Measurements from ENCODE around the gene CLIC5.

DNA sequence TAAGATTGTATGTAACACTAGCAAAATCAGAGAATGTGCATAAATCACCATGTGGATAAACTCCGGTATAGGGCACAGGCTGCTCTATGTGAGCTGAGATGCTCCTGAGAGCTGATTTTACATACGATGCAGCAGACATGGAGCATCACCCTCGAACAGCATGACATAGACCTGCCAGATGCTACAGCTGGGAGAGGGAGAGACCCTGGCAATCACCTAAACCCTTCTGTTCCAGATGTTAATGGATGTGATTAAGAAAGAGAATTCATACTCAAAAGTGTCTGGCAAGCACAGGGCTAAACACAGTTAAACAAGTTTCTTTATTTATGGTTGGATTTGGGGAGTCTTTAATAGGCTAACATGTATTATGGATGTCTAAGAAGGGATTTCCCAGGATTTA lies 157.0 kb downstream of the CLIC5 start:
- TF ChIP-seq, protein P1, sequence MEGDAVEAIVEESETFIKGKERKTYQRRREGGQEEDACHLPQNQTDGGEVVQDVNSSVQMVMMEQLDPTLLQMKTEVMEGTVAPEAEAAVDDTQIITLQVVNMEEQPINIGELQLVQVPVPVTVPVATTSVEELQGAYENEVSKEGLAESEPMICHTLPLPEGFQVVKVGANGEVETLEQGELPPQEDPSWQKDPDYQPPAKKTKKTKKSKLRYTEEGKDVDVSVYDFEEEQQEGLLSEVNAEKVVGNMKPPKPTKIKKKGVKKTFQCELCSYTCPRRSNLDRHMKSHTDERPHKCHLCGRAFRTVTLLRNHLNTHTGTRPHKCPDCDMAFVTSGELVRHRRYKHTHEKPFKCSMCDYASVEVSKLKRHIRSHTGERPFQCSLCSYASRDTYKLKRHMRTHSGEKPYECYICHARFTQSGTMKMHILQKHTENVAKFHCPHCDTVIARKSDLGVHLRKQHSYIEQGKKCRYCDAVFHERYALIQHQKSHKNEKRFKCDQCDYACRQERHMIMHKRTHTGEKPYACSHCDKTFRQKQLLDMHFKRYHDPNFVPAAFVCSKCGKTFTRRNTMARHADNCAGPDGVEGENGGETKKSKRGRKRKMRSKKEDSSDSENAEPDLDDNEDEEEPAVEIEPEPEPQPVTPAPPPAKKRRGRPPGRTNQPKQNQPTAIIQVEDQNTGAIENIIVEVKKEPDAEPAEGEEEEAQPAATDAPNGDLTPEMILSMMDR (IDR thresholded peaks at IDR 0.05) = no peak
- no peak for TF ChIP-seq POLR2A (IDR thresholded peaks at IDR 0.05)
- TF ChIP-seq EP300 (IDR thresholded peaks at IDR 0.05) = no peak

All from gastroesophageal sphincter (tissue), 3 donors.